IMR-90 (cell line): ENCODE measurements around the gene CREB3L1.

Experiments used
- CHD1 ChIP-seq: IDR thresholded peaks from 2 replicates; pipeline ENCODE4 v1.6.1; 2012; ENCODE audit warnings: low read depth, low read length, improper control_type of control experiment
- POLR2A ChIP-seq: IDR thresholded peaks from 2 replicates; pipeline ENCODE4 v1.6.1; 2012; ENCODE audit warnings: mild to moderate bottlenecking, low read depth, low read length
- RAD21 ChIP-seq: IDR thresholded peaks from 2 replicates; pipeline ENCODE4 v1.6.1; 2012; ENCODE audit warnings: low read length, improper control_type of control experiment
- RFX5 ChIP-seq: IDR thresholded peaks from 2 replicates; pipeline ENCODE4 v1.8.0; 2012; ENCODE audit warnings: low read depth, mild to moderate bottlenecking, low read length, moderate library complexity
- TF ChIP-seq, protein P1 (sequence below): conservative IDR thresholded peaks from 2 replicates; pipeline ENCODE4 v1.5.1; 2012; ENCODE audit warnings: mild to moderate bottlenecking, low read depth, low read length, improper control_type of control experiment
- TF ChIP-seq, protein P2 (sequence below): fragments of 150-350 bp; IDR thresholded peaks from 2 replicates; pipeline ENCODE4 v1.6.1; 2016; ENCODE audit warnings: low read depth, mild to moderate bottlenecking, low read length, moderate library complexity, borderline replicate concordance

DNA sequence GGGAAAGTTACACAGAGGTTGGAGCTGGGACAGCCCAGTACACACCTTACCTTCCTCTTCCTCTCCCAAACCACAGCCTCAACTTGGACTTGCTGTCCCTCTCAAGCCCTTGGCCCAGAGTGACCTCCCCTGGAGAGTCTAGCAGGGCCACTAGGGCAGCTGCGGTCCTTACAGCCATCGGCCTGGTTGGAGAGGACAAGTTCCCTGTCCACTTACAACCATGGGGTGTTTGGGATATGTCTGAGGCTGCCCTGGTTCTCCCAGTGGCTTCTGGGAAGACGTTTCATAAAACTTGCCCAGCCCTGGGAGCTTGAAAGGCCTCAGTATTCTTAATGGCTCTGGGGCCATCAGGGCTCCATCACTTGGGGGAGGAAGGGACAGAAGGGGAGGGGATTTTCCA is 56.7 kb downstream of the CREB3L1 start:
- TF ChIP-seq RFX5 = no peak
- TF ChIP-seq, protein P1, sequence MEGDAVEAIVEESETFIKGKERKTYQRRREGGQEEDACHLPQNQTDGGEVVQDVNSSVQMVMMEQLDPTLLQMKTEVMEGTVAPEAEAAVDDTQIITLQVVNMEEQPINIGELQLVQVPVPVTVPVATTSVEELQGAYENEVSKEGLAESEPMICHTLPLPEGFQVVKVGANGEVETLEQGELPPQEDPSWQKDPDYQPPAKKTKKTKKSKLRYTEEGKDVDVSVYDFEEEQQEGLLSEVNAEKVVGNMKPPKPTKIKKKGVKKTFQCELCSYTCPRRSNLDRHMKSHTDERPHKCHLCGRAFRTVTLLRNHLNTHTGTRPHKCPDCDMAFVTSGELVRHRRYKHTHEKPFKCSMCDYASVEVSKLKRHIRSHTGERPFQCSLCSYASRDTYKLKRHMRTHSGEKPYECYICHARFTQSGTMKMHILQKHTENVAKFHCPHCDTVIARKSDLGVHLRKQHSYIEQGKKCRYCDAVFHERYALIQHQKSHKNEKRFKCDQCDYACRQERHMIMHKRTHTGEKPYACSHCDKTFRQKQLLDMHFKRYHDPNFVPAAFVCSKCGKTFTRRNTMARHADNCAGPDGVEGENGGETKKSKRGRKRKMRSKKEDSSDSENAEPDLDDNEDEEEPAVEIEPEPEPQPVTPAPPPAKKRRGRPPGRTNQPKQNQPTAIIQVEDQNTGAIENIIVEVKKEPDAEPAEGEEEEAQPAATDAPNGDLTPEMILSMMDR = no peak
- no peak for TF ChIP-seq POLR2A
- TF ChIP-seq CHD1 = no peak
- TF ChIP-seq, protein P2, sequence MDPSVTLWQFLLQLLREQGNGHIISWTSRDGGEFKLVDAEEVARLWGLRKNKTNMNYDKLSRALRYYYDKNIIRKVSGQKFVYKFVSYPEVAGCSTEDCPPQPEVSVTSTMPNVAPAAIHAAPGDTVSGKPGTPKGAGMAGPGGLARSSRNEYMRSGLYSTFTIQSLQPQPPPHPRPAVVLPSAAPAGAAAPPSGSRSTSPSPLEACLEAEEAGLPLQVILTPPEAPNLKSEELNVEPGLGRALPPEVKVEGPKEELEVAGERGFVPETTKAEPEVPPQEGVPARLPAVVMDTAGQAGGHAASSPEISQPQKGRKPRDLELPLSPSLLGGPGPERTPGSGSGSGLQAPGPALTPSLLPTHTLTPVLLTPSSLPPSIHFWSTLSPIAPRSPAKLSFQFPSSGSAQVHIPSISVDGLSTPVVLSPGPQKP = no peak
- TF ChIP-seq RAD21 = no peak
